ENCODE measurements around the gene FABP2. TPM values are rescaled to one million over a fixed set of nuclear protein-coding genes. Genes with fewer than 3 reads are reported as not detected.

The FABP2 gene
- total and polyA plus RNA-seq, 8 donors = 0.12 to 14.3 (median 3.8) TPM; not detected in 5

GRCh38 chr4:119271361-119272085, 50.4 kb downstream of the FABP2 start:
- 77 to 87% (median 81%) methylated on average over 6 of the region's 6 CpGs for WGBS, 5 donors

DNA sequence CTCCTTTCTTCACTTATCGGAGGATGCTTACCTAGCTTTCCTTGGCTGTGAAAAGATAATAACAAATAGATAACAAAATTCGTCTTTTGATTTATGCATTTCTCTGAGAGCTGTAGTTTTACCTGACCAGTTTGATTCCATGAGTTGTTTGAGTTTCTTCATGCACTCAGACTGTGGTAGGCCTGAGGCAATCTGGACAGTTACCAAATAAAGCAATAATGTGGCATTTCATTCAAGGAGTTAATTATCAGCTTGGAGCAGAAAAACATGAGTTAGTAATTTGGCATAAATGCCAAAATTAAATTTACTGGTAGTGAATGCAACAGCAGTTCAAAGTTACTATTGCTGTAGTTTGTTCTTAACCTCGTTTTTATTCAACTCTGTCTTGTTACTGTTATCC, 53.5 kb downstream of the FABP2 start:
- TF ChIP-seq EP300 (IDR thresholded peaks at IDR 0.05) = no peak
- no peak for TF ChIP-seq CTCF (IDR thresholded peaks at IDR 0.05)
- TF ChIP-seq POLR2AphosphoS5 (IDR thresholded peaks at IDR 0.05) = no peak
- TF ChIP-seq POLR2A (IDR thresholded peaks at IDR 0.05) = no peak
- H3K9me3 ChIP-seq = no peaks in the 10 kb centered on the region
- no peak overlapping the region for H3K4me3 ChIP-seq
- H3K27me3 ChIP-seq = no peaks in the 10 kb centered on the region
- no peaks in the 10 kb centered on the region for H3K4me1 ChIP-seq
- intact Hi-C loops (cut with DNase I; ENCODE audit: low total_unique reads) = no loop called here
- DNase-seq = no peak
- 72 to 83% (median 77%) methylated on average over 3 of the region's 3 CpGs for WGBS, 5 donors
- no peak overlapping the region for H3K27ac ChIP-seq
- H3K36me3 ChIP-seq = peaks cover 26 to 95% (median 88%) of the 10 kb centered on the region in 4 donors

More at GRCh38 chr4:119271361-119272085, 50.4 kb downstream of the FABP2 start:
- Histone ChIP-seq H3K4me3 (no peak overlapping the region), H3K9me3 (no peaks in the 10 kb centered on the region), H3K27me3 (no peaks in the 10 kb centered on the region), H3K4me1 (no peaks in the 10 kb centered on the region), H3K36me3 (peaks cover 26 to 75% (median 69%) of the 10 kb centered on the region in 4 donors), H3K27ac (no peak overlapping the region)
- TF ChIP-seq POLR2A (IDR thresholded peaks at IDR 0.05) = no peak
- TF ChIP-seq CTCF (IDR thresholded peaks at IDR 0.05) = no peak
- no peak for TF ChIP-seq POLR2AphosphoS5 (IDR thresholded peaks at IDR 0.05)
- TF ChIP-seq EP300 (IDR thresholded peaks at IDR 0.05) = no peak
- peak in 1 of 2 donors; percentile 9 for DNase-seq
- intact Hi-C loops (cut with DNase I; ENCODE audit: low total_unique reads) = no loop called here

Small RNA genes within 50 kb of the gene (small RNA-seq; reads per million reads assigned to genes)
- gene RNU4-33P = 0 reads per million in 4 donors

Other genes starting within 250 kb of the FABP2 start
- gene MYOZ2, start 186.3 kb downstream of the FABP2 start, total RNA-seq = 1 to 10 TPM in 2 of 5 donors, under 1 TPM in 1, not detected in 2; 0.73 to 1.4 (median 1.2) TPM
- gene MYOZ2, start 186.3 kb downstream of the FABP2 start, polyA plus RNA-seq = under 1 TPM; 0.31 to 0.44 (median 0.33) TPM
- 100 to 1,000 TPM in 1 of 5 donors, 10 to 100 TPM in 4; 53.7 to 116 (median 55.9) TPM for gene USP53, start 109.4 kb downstream of the FABP2 start, total RNA-seq
- 10 to 100 TPM; 15.8 to 24.5 (median 24.0) TPM for gene USP53, start 109.4 kb downstream of the FABP2 start, polyA plus RNA-seq